Osteoblast (primary cell): ENCODE data around the gene GMNC. TPM values are rescaled to one million over a fixed set of nuclear protein-coding genes. Genes with fewer than 3 reads are reported as not detected.
"Not testable (repeated sequence)": the region's sequence is repeated elsewhere in the genome, so short reads cannot be mapped to it uniquely, and the experiment has no call there.

Source experiments
- DNase-seq: peaks from one replicate; pipeline ENCODE4 v3.0.0; 2011; ENCODE audit warnings: low spot score, mixed read lengths; ENCODE audit not compliant: insufficient read length; ENCODE audit errors: missing footprints
- H2AFZ ChIP-seq: 2 replicates; pipeline ENCODE4 v1.6.0; 2011; ENCODE audit warnings: mild to moderate bottlenecking, low read length
- H3K27ac ChIP-seq: 2 replicates; pipeline ENCODE4 v1.5.1; 2011; ENCODE audit warnings: mild to moderate bottlenecking, low read depth, low read length, moderate library complexity
- H3K27me3 ChIP-seq: 2 replicates; pipeline ENCODE4 v1.6.0; 2012; ENCODE audit warnings: mild to moderate bottlenecking, control low read depth, inconsistent platforms, low read length, moderate library complexity; ENCODE audit not compliant: insufficient read depth
- H3K36me3 ChIP-seq: 2 replicates; pipeline ENCODE4 v1.5.1; 2011; ENCODE audit warnings: mild to moderate bottlenecking, low read length, control low read depth, moderate library complexity; ENCODE audit not compliant: insufficient read depth
- H3K4me1 ChIP-seq: 2 replicates; pipeline ENCODE4 v1.5.1; 2011; ENCODE audit warnings: mild to moderate bottlenecking, low read length, control low read depth, moderate library complexity; ENCODE audit not compliant: insufficient read depth
- H3K4me2 ChIP-seq: 2 replicates; pipeline ENCODE4 v1.6.0; 2011; ENCODE audit warnings: mild to moderate bottlenecking, low read length; ENCODE audit not compliant: insufficient read depth
- H3K4me3 ChIP-seq: fragments of 200-600 bp; sonication (generic); 3 replicates; pipeline ENCODE4 v1.5.1; 2012; ENCODE audit warnings: mild to moderate bottlenecking, low read length, inconsistent platforms; ENCODE audit not compliant: insufficient read depth
- H3K79me2 ChIP-seq: 2 replicates; pipeline ENCODE4 v1.6.0; 2012; ENCODE audit warnings: mild to moderate bottlenecking, low read length, control low read depth, inconsistent platforms; ENCODE audit not compliant: insufficient read depth
- H3K9me3 ChIP-seq: 2 replicates; pipeline ENCODE4 v1.5.1; 2011; ENCODE audit warnings: low read depth, low read length, control low read depth
- H4K20me1 ChIP-seq: 2 replicates; pipeline ENCODE4 v1.6.0; 2012; ENCODE audit warnings: mild to moderate bottlenecking, low read length, control low read depth; ENCODE audit not compliant: insufficient read depth
- total RNA-seq: library from RNA; depleted of rRNA; stranded (reverse); fragments of >200 nt; gene quantifications from 2 replicates; pipeline ENCODE4 v1.2.3, GENCODE V29; 2012
- TF ChIP-seq, protein P1 (sequence below): IDR thresholded peaks from 2 replicates; pipeline ENCODE4 v1.5.1; 2011; ENCODE audit warnings: mild to moderate bottlenecking, low read depth, low read length, moderate library complexity; ENCODE audit errors: extremely low read depth

GMNC gene
- total RNA-seq, 1 donor, result 0.72 TPM

DNA sequence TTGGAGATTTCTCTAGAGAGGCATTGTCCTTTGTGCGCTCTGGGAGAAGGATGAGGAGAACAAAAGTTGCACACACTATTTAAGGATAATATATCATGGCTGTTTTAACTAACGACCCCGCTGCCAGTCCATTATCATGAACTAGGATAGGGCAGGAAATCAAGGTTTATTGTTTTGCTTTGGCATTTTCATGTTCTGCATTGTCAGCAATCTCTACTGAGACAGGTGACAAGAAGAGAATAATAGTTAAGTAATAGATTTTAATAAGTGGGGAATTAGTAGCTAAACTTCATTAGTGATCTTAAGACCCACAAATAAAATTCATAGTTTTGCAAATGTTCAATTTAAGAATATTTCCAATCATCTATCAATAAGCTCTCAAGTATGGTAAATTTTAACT, 20.6 kb upstream of the GMNC start:
- Histone ChIP-seq H3K4me2 (no peak overlapping the region), H3K36me3 (no peaks in the 10 kb centered on the region), H2AFZ (no peak overlapping the region), H3K4me1 (no peaks in the 10 kb centered on the region), H3K79me2 (no peaks in the 10 kb centered on the region), H3K4me3 (no peak overlapping the region), H3K9me3 (no peaks in the 10 kb centered on the region), H3K27me3 (no peaks in the 10 kb centered on the region), H4K20me1 (no peaks in the 10 kb centered on the region), H3K27ac (no peak overlapping the region)
- TF ChIP-seq, protein P1, sequence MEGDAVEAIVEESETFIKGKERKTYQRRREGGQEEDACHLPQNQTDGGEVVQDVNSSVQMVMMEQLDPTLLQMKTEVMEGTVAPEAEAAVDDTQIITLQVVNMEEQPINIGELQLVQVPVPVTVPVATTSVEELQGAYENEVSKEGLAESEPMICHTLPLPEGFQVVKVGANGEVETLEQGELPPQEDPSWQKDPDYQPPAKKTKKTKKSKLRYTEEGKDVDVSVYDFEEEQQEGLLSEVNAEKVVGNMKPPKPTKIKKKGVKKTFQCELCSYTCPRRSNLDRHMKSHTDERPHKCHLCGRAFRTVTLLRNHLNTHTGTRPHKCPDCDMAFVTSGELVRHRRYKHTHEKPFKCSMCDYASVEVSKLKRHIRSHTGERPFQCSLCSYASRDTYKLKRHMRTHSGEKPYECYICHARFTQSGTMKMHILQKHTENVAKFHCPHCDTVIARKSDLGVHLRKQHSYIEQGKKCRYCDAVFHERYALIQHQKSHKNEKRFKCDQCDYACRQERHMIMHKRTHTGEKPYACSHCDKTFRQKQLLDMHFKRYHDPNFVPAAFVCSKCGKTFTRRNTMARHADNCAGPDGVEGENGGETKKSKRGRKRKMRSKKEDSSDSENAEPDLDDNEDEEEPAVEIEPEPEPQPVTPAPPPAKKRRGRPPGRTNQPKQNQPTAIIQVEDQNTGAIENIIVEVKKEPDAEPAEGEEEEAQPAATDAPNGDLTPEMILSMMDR, result no peak
- DNase-seq, result peak; percentile 27

DNA sequence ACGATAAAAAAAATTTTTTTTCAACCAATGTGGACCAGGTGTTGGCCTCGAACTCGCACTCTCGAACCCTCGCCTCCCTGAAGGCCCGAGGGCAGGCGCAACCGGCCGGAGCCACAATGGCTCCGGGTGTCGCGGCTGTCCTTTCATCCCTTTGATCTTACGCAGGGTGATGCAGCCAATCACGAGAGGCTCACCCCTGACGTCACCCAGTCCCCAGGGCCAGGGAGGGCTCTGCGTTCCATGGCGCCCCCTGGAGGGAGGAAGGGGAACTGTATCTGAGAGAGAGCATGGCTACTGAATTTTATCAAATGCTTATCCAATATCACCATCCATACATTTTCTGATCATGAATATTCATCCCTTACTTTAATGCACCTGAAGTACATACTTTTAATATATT, 15.4 kb upstream of the GMNC start:
- DNase-seq, result no peak
- no peaks in the 10 kb centered on the region for H3K36me3 ChIP-seq
- H3K27me3 ChIP-seq, result no peaks in the 10 kb centered on the region
- no peaks in the 10 kb centered on the region for H3K4me1 ChIP-seq
- no peaks in the 10 kb centered on the region for H4K20me1 ChIP-seq
- no peak overlapping the region for H3K4me3 ChIP-seq
- H2AFZ ChIP-seq, result no peak overlapping the region
- H3K79me2 ChIP-seq, result no peaks in the 10 kb centered on the region
- TF ChIP-seq, protein P1, result peak; percentile 18
- H3K27ac ChIP-seq, result no peak overlapping the region
- H3K9me3 ChIP-seq, result no peaks in the 10 kb centered on the region
- no peak overlapping the region for H3K4me2 ChIP-seq

DNA sequence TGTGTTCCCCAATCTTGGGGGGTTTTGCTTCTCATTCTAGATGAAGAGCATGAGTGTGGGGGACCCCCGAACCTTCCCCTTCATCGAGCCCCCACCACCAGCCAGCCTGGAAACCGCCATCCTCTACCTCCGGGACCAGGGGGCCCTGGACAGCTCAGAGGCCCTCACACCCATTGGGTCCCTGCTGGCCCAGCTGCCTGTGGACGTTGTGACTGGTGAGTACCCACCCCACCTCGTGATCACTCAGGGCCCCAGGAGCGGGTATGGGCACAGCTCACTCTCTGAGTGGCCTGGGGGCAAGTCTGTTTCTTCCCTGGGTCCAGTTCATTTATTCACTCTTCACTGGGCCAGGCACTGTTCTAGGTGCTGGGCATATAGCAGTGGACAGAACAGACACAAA, 13.9 kb upstream of the GMNC start:
- not testable (repeated sequence) for H2AFZ ChIP-seq, H3K27me3 ChIP-seq, H3K79me2 ChIP-seq, H3K27ac ChIP-seq, H3K4me1 ChIP-seq, H3K36me3 ChIP-seq, H4K20me1 ChIP-seq, H3K9me3 ChIP-seq, H3K4me2 ChIP-seq, DNase-seq, H3K4me3 ChIP-seq

DNA sequence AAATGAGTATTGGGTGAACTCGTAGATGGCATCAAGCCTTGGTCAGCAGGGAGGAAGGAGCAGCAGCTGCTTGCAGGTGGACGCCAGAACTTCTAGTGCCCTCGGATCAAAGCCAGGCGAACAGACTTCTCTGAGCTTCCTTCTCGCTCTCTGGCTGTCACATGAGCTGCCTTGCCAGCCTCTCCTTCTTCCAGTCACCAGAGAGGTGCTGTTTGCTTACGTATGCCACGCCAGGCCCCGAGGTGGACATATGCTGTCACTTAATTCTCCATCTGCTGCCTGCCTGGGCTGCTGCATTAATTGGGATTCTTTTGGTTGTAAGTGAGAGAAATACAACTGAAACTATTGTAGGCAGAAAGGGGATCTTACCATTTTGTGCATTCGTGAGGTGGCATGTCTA, 12.6 kb upstream of the GMNC start:
- not testable (repeated sequence) for H3K4me2 ChIP-seq, H2AFZ ChIP-seq, H3K27ac ChIP-seq, DNase-seq, H3K4me1 ChIP-seq, H3K4me3 ChIP-seq, H3K9me3 ChIP-seq, H3K27me3 ChIP-seq, H4K20me1 ChIP-seq, H3K36me3 ChIP-seq, H3K79me2 ChIP-seq

DNA sequence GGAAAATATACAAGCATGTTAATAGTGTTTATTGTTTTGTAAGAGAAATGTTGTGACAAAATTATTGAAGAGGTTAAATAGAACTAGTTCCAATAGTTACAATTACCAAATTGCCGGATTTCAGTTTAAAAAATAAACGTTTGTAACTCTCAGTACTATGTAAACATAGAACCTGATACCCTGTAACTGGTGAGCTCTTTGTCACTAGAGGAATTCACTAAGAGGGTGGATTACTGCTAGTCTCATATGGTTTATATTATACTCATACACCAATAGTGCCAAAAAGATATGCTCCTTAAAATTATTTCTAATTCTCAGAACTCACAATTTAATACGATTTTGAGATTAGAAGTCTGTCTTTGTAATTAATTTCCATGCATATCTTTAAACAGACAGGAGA, 7.6 kb upstream of the GMNC start:
- Histone ChIP-seq H3K4me3 (no peak overlapping the region), H3K9me3 (no peaks in the 10 kb centered on the region), H3K4me2 (no peak overlapping the region), H3K4me1 (no peaks in the 10 kb centered on the region), H3K27ac (no peak overlapping the region), H3K27me3 (no peaks in the 10 kb centered on the region), H2AFZ (no peak overlapping the region), H3K36me3 (no peaks in the 10 kb centered on the region), H4K20me1 (no peaks in the 10 kb centered on the region), H3K79me2 (no peaks in the 10 kb centered on the region)
- TF ChIP-seq, protein P1, result no peak
- DNase-seq, result no peak
